LNCaP clone FGC (cell line): ENCODE data around the gene NOSTRIN.

Experiments
- DNase-seq: peaks from one replicate; pipeline ENCODE4 v3.0.0-alpha.2; 2011; ENCODE audit warnings: low read depth
- H3K4me3 ChIP-seq: 2 replicates; pipeline ENCODE4 v1.5.1; 2011; ENCODE audit warnings: mild to moderate bottlenecking, low read depth, low read length, control low read depth
- CTCF ChIP-seq: IDR thresholded peaks from 2 replicates; pipeline ENCODE4 v1.5.1; 2012; ENCODE audit warnings: mild to moderate bottlenecking; ENCODE audit not compliant: control insufficient read depth, insufficient read depth; ENCODE audit errors: extremely low read depth

The NOSTRIN gene

GRCh38 chr2:168801961-168802858, at the start of gene NOSTRIN:
NOSTRIN (plus strand) TSS chr2:168802637; CDS start chr2:168802647, 10 bp downstream.
- peak; percentile 50 for DNase-seq
- peak within 1 kb of the TSS; percentile 51 for H3K4me3 ChIP-seq
- TF ChIP-seq CTCF: no peak

- no peak for DNase-seq
- H3K4me3 ChIP-seq: no peak overlapping the region
- TF ChIP-seq CTCF: no peak
Measured at GRCh38 chr2:168753765-168754329, 48.6 kb upstream of the NOSTRIN start.

- no peak overlapping the region for H3K4me3 ChIP-seq
- no peak for DNase-seq
- TF ChIP-seq CTCF: no peak
Measured at GRCh38 chr2:168757223-168757622, 45.2 kb upstream of the NOSTRIN start.

- no peak overlapping the region for H3K4me3 ChIP-seq
- peak; percentile 27 for DNase-seq
- peak; percentile 64 for TF ChIP-seq CTCF
Measured at GRCh38 chr2:168758970-168759820, 43.2 kb upstream of the NOSTRIN start.

- no peak for DNase-seq
- no peak for TF ChIP-seq CTCF
- no peak overlapping the region for H3K4me3 ChIP-seq
Measured at GRCh38 chr2:168765401-168765800, 37.0 kb upstream of the NOSTRIN start.

GRCh38 chr2:168766600-168766999, 35.8 kb upstream of the NOSTRIN start:
- DNase-seq: no peak
- no peak overlapping the region for H3K4me3 ChIP-seq
- TF ChIP-seq CTCF: no peak
